Ishikawa (cell line): Measurements from ENCODE around the gene FAM111A.

Experiments used
- CEBPB ChIP-seq: IDR thresholded peaks from 2 replicates; pipeline ENCODE4 v1.6.1; 2012
- CREB1 ChIP-seq: IDR thresholded peaks from 2 replicates; pipeline ENCODE4 v1.6.1; 2012; ENCODE audit warnings: low read depth
- EGR1 ChIP-seq: IDR thresholded peaks from 2 replicates; pipeline ENCODE4 v1.6.1; 2012
- EP300 ChIP-seq: IDR thresholded peaks from 2 replicates; pipeline ENCODE4 v1.6.1; 2012; ENCODE audit warnings: borderline replicate concordance
- FOXM1 ChIP-seq: IDR thresholded peaks from 2 replicates; pipeline ENCODE4 v1.6.1; 2012; ENCODE audit warnings: low read depth, borderline replicate concordance
- NFIC ChIP-seq: IDR thresholded peaks from 2 replicates; pipeline ENCODE4 v1.6.1; 2012
- RAD21 ChIP-seq: IDR thresholded peaks from 2 replicates; pipeline ENCODE4 v1.6.1; 2012; ENCODE audit warnings: low read depth
- TAF1 ChIP-seq: IDR thresholded peaks from 2 replicates; pipeline ENCODE4 v1.6.1; 2012; ENCODE audit warnings: low read depth, mild to moderate bottlenecking
- TCF12 ChIP-seq: IDR thresholded peaks from 2 replicates; pipeline ENCODE4 v1.6.1; 2012; ENCODE audit warnings: low read depth
- TEAD4 ChIP-seq: IDR thresholded peaks from 2 replicates; pipeline ENCODE4 v1.6.1; 2012
- YY1 ChIP-seq: IDR thresholded peaks from 2 replicates; pipeline ENCODE4 v1.6.1; 2012; ENCODE audit warnings: low read depth
- TF ChIP-seq, protein P1 (sequence below): IDR thresholded peaks from 2 replicates; pipeline ENCODE4 v1.6.1; 2012
- TF ChIP-seq, protein P2 (sequence below): IDR thresholded peaks from 2 replicates; pipeline ENCODE4 v1.6.1; 2012; ENCODE audit warnings: low read depth, mild to moderate bottlenecking
- TF ChIP-seq, protein P3 (sequence below): IDR thresholded peaks from 2 replicates; pipeline ENCODE4 v1.6.1; 2012

DNA sequence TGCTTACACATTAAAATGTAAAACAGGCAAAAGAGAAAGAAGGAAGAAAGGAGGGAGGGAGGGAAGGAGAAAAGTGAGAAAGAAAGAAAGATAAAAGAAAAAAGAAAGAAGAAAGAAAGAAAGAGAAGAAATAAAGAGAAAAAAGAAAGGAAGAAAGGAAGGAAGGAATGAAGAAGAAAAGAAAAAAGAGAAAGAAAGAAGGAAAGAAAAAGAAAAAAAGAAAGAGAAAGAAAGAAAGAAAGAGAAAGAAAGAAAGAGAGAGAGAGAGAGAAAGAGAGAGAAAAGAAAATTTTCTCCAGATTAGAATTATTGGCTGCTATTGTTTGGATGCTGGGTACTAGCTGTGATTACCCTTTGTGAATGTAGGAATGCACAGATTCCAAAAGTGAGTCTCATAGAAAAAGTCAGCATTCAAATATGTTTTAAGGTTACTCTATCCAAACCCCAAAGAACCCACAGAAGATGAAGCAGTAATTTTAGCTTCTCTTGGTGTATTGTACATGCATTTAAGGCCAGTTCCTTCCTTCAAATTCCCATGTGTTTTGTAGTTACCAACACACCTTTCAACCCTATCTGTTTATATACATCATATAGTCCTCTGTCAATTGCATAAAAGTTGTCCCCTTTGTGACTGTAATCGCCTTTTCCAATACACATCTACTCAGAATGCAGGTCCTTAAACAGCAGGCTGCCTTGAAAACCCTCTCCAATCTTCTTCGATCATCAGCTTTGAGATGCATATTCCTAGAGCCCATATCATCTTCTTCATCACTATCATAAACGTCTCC lies 789 bp upstream of the FAM111A start:
- no peak for TF ChIP-seq EGR1
- no peak for TF ChIP-seq YY1
- no peak for TF ChIP-seq FOXM1
- TF ChIP-seq RAD21 = no peak
- TF ChIP-seq TAF1 = no peak
- no peak for TF ChIP-seq EP300
- TF ChIP-seq, protein P1, sequence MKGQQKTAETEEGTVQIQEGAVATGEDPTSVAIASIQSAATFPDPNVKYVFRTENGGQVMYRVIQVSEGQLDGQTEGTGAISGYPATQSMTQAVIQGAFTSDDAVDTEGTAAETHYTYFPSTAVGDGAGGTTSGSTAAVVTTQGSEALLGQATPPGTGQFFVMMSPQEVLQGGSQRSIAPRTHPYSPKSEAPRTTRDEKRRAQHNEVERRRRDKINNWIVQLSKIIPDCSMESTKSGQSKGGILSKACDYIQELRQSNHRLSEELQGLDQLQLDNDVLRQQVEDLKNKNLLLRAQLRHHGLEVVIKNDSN = no peak
- TF ChIP-seq, protein P2, sequence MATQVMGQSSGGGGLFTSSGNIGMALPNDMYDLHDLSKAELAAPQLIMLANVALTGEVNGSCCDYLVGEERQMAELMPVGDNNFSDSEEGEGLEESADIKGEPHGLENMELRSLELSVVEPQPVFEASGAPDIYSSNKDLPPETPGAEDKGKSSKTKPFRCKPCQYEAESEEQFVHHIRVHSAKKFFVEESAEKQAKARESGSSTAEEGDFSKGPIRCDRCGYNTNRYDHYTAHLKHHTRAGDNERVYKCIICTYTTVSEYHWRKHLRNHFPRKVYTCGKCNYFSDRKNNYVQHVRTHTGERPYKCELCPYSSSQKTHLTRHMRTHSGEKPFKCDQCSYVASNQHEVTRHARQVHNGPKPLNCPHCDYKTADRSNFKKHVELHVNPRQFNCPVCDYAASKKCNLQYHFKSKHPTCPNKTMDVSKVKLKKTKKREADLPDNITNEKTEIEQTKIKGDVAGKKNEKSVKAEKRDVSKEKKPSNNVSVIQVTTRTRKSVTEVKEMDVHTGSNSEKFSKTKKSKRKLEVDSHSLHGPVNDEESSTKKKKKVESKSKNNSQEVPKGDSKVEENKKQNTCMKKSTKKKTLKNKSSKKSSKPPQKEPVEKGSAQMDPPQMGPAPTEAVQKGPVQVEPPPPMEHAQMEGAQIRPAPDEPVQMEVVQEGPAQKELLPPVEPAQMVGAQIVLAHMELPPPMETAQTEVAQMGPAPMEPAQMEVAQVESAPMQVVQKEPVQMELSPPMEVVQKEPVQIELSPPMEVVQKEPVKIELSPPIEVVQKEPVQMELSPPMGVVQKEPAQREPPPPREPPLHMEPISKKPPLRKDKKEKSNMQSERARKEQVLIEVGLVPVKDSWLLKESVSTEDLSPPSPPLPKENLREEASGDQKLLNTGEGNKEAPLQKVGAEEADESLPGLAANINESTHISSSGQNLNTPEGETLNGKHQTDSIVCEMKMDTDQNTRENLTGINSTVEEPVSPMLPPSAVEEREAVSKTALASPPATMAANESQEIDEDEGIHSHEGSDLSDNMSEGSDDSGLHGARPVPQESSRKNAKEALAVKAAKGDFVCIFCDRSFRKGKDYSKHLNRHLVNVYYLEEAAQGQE = no peak
- TF ChIP-seq, protein P3, sequence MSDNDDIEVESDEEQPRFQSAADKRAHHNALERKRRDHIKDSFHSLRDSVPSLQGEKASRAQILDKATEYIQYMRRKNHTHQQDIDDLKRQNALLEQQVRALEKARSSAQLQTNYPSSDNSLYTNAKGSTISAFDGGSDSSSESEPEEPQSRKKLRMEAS = no peak
- TF ChIP-seq TEAD4 = no peak
- no peak for TF ChIP-seq NFIC
- no peak for TF ChIP-seq TCF12
- no peak for TF ChIP-seq CREB1
- no peak for TF ChIP-seq CEBPB
